Measurements from ENCODE around the gene ANKRD22. TPM values are rescaled to one million over a fixed set of nuclear protein-coding genes. Genes with fewer than 3 reads are reported as not detected.

Gene ANKRD22
- total RNA-seq, 2 experiments from 2014 or later, result not detected

DNA sequence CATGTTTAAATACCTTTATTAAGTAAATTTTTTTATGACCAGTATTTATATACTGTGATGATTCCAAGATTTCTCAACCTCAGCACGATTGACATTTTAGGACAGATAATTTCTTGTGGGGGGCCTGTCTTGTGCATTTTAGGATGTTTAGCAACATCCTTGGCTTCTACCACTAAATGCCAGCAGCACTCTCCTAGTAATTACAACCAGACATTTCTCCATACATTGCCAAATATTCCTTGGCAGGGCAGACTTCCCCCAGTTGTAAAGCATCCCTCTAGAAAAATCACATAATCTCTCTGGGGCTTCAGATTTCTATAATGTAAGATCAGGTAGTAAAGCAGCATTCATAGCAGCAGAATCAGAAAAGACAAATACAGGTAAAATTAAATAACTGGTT is 56.9 kb downstream of the ANKRD22 start:
- Mint-ChIP-seq H3K9me3 (no peaks in the 10 kb centered on the region), H3K27me3 (no peaks in the 10 kb centered on the region), H3K27ac (no peak overlapping the region), H3K36me3 (ENCODE audit: low read depth) (no peaks in the 10 kb centered on the region), H3K4me3 (no peak overlapping the region), H3K4me1 (ENCODE audit: low read depth) (peaks cover 11% of the 10 kb centered on the region)
- Histone ChIP-seq H3K27me3 (ENCODE audit: control insufficient read depth in 1 of 2, insufficient read depth in 2 of 2, low read length in 2 of 2) (no peaks in the 10 kb centered on the region), H3K4me3 (ENCODE audit: low read length) (no peak overlapping the region), H3K36me3 (ENCODE audit: insufficient read depth, low read length) (no peaks in the 10 kb centered on the region), H3K27ac (ENCODE audit: low read depth in 1 of 2, low read length in 2 of 2) (no peak overlapping the region), H3K9me3 (ENCODE audit: control insufficient read depth in 1 of 2, insufficient read depth in 1 of 2, low read length in 2 of 2) (no peaks in the 10 kb centered on the region), H3K4me1 (ENCODE audit: insufficient read depth, low read length) (peaks cover 3% of the 10 kb centered on the region)
- ATAC-seq (ENCODE audit: poor library complexity), result no peak
- POLR2A ChIA-PET, result no interaction called here
- no peak for DNase-seq
- CTCF ChIA-PET, result interaction anchor here (0.8 kb wide), 1 partner anchor 28 kb away, joined by 3 read pairs; no protein-coding TSS in a partner anchor
- TF ChIP-seq, protein P1, sequence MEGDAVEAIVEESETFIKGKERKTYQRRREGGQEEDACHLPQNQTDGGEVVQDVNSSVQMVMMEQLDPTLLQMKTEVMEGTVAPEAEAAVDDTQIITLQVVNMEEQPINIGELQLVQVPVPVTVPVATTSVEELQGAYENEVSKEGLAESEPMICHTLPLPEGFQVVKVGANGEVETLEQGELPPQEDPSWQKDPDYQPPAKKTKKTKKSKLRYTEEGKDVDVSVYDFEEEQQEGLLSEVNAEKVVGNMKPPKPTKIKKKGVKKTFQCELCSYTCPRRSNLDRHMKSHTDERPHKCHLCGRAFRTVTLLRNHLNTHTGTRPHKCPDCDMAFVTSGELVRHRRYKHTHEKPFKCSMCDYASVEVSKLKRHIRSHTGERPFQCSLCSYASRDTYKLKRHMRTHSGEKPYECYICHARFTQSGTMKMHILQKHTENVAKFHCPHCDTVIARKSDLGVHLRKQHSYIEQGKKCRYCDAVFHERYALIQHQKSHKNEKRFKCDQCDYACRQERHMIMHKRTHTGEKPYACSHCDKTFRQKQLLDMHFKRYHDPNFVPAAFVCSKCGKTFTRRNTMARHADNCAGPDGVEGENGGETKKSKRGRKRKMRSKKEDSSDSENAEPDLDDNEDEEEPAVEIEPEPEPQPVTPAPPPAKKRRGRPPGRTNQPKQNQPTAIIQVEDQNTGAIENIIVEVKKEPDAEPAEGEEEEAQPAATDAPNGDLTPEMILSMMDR (IDR thresholded peaks at IDR 0.05), result no peak
- intact Hi-C loops (cut with DNase I, micrococcal nuclease), result no loop called here

DNA sequence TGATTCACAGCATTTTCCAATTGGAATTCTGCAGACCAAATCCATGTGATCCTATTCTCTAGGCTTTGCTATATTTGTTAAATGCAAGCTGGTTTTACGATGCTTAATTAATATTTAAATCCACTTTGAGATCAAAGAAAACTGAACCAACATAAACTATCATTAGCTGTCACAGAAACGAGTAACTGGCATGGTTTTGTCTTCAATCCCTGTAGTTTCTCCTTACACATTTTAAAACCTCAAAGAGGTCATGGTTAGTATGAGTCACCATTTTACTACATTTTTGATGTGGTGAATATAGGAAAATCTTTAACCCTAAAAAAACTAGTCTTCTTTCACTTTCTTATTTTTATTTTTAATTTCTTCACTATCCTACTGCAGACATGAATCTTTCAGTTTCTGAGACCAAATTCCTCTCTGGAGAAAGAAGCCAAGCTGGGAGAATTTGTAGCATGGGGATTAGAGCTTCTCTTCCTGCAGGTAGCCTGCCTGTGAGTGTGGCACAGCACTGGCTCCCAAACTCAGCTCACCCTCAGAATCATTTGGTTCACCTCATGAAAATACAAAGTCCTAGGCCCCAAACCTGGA is 57.8 kb downstream of the ANKRD22 start:
- Histone ChIP-seq H3K27ac (ENCODE audit: low read depth in 1 of 2, low read length in 2 of 2) (no peak overlapping the region), H3K36me3 (ENCODE audit: insufficient read depth, low read length) (no peaks in the 10 kb centered on the region), H3K9me3 (ENCODE audit: control insufficient read depth in 1 of 2, insufficient read depth in 1 of 2, low read length in 2 of 2) (no peaks in the 10 kb centered on the region), H3K4me3 (ENCODE audit: low read length) (no peak overlapping the region), H3K27me3 (ENCODE audit: control insufficient read depth in 1 of 2, insufficient read depth in 2 of 2, low read length in 2 of 2) (no peaks in the 10 kb centered on the region), H3K4me1 (ENCODE audit: insufficient read depth, low read length) (peaks cover 3% of the 10 kb centered on the region)
- TF ChIP-seq, protein P1 (IDR thresholded peaks at IDR 0.05), result no peak
- peak in 3 of 14 experiments; percentile 31 to 53 (median 39) for DNase-seq
- H3K4me1 Mint-ChIP-seq (ENCODE audit: low read depth), result peaks cover 11% of the 10 kb centered on the region
- ChIA-PET POLR2A (no interaction called here), CTCF (interaction anchor here (0.8 kb wide), 1 partner anchor 28 kb away, joined by 3 read pairs; no protein-coding TSS in a partner anchor)
- H3K27ac Mint-ChIP-seq, result no peak overlapping the region
- H3K36me3 Mint-ChIP-seq (ENCODE audit: low read depth), result no peaks in the 10 kb centered on the region
- ATAC-seq (ENCODE audit: poor library complexity), result peak; percentile 43
- H3K27me3 Mint-ChIP-seq, result no peaks in the 10 kb centered on the region
- H3K9me3 Mint-ChIP-seq, result no peaks in the 10 kb centered on the region
- no peak overlapping the region for H3K4me3 Mint-ChIP-seq
- intact Hi-C loops (cut with DNase I, micrococcal nuclease), result no loop called here

DNA sequence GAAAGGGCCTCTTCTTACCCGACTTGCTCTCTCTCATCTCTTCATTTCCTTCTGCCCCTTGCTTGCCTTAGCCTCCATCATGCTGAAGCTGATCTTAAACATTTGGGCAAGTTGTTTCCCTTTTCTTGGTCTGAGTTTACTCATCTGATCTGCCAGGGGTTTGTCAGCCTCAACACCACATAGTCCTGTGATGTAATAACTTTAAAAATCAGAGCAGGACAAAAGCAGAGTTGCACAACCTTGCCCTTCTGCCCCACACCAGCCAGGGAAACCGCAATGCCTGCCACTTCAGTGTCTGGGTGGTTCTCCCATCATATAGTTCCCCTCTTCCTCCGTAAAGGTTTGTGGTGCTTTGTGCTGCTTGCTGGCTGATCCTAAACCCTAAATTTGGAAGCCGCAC is 59.0 kb downstream of the ANKRD22 start:
- H3K9me3 ChIP-seq (ENCODE audit: control insufficient read depth in 1 of 2, insufficient read depth in 1 of 2, low read length in 2 of 2), result no peaks in the 10 kb centered on the region
- H3K36me3 ChIP-seq (ENCODE audit: insufficient read depth, low read length), result no peaks in the 10 kb centered on the region
- POLR2A ChIA-PET, result no interaction called here
- H3K9me3 Mint-ChIP-seq, result no peaks in the 10 kb centered on the region
- H3K27me3 ChIP-seq (ENCODE audit: control insufficient read depth in 1 of 2, insufficient read depth in 2 of 2, low read length in 2 of 2), result no peaks in the 10 kb centered on the region
- intact Hi-C loops (cut with DNase I, micrococcal nuclease), result no loop called here
- H3K27ac ChIP-seq (ENCODE audit: low read depth in 1 of 2, low read length in 2 of 2), result no peak overlapping the region
- ATAC-seq (ENCODE audit: poor library complexity) (no peak), DNase-seq (peak in 3 of 14 experiments; percentile 28 to 71 (median 61))
- no peak overlapping the region for H3K27ac Mint-ChIP-seq
- no peak overlapping the region for H3K4me3 ChIP-seq (ENCODE audit: low read length)
- H3K27me3 Mint-ChIP-seq, result no peaks in the 10 kb centered on the region
- H3K4me1 ChIP-seq (ENCODE audit: insufficient read depth, low read length), result peaks cover 3% of the 10 kb centered on the region
- no peaks in the 10 kb centered on the region for H3K36me3 Mint-ChIP-seq (ENCODE audit: low read depth)
- CTCF ChIA-PET, result no interaction called here
- no peak overlapping the region for H3K4me3 Mint-ChIP-seq
- peaks cover 11% of the 10 kb centered on the region for H3K4me1 Mint-ChIP-seq (ENCODE audit: low read depth)
- TF ChIP-seq, protein P1 (IDR thresholded peaks at IDR 0.05), result no peak

All from CD4-positive, alpha-beta T cell (primary cell).